Measurements from ENCODE around the gene RBM6.

RBM6 gene

DNA sequence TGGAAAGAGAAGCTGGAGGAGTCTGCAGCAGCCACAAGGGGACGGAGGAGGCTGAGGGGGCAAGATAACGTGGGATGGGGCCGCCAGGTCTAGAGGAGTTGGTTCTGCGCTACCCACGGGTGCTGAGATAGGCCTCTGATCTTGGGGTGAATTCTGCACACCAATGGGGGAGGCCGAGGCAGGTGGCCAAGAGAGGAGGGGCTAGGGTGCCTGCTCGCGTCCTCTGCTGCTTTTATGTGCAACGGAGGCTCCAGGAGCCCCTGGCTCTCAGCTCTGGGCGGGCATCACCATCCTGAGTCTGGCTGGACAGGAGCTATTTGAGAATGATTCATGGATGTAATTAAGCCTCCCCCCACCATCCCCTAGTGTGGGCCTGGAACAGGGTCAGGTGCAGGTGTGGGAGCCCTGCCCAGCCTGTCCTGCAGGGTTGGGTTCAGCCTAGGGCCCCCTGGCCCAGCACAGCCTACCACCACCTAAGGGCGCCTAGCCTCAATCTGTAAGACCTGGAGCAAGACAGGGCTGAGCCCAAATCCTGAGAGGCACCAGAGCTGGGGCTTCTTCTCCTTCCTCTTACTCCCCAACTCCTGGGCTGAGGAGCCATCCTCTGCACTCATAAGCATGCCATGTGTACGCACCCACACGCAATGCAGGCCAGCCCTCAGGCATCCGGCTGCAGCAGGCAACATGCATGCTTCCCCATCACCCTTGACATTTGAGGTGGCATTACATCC lies 182.9 kb downstream of the RBM6 start:
- no peak for DNase-seq
- in situ Hi-C loops (cut with MboI; ENCODE audit: low pct_unique_long_range_greater_than_20kb, low sequenced_read_pairs) = no loop called here

DNA sequence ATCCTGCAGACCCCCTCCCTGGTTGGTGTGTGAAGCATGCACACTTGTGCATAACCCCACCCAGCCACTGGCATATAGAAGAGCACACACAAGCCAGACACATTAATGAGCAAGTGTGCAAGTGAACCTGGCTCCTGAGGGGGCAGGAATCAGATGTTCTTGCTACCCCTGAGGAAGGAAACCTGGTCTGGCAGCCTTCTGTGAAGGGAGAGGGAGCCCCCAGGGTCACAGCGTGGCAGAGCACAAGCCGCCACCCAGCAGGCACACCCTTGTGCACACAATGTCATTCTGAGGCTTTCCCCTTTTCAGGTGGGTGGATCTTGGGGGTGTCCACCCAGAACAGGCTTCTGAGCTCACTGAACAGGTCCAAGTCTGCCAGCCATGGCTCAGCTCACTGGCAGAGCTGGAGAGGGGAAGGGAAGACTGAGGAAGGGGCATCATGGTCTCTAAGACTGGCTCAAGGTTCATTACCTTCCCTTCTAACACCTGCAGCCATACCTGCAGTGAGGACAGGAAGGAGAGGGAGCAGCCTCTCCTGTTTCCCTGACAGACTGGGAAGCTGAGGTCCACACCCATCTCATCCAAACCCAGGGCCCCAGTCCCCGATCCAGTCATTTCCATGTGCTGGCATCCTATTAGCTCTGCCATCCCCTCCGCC lies 183.6 kb downstream of the RBM6 start:
- no peak for DNase-seq
- in situ Hi-C loops (cut with MboI; ENCODE audit: low pct_unique_long_range_greater_than_20kb, low sequenced_read_pairs) = no loop called here

DNA sequence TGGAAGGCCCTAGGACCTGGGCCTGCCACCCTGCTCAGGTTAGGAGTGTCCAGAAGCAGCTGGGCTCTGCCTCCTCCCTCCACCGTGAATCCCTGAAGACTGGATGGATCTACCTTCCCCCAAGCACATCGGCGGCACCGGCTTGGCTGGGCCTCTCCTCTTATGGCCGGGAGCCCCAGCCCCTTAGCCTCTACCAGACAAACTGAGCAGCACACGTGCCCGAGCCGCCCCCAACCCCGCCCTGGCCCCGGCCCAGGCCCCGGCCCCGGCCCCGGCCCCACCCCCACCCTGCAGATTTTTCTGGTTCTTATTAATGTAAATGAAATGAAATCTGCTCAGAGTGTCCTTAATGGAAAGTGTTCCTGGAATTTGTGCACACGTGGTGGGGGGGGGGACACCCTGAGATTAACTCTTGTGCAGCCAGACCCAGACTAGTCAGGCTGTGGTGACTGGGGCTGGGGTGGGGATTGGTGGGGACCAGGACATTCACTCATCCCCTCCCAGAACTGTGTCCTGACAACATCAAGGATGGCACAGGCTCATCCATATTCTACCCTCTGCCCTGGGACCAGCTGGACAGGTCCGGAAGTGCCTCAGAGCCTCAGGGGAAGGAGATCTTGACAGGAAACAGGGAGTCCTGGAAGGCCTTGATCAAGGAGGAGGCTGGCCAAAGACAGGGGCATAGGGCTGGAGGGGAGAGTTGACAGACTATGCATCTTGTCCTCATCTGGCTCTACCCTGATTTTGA lies 184.3 kb downstream of the RBM6 start:
- in situ Hi-C loops (cut with MboI; ENCODE audit: low pct_unique_long_range_greater_than_20kb, low sequenced_read_pairs) = no loop called here

DNA sequence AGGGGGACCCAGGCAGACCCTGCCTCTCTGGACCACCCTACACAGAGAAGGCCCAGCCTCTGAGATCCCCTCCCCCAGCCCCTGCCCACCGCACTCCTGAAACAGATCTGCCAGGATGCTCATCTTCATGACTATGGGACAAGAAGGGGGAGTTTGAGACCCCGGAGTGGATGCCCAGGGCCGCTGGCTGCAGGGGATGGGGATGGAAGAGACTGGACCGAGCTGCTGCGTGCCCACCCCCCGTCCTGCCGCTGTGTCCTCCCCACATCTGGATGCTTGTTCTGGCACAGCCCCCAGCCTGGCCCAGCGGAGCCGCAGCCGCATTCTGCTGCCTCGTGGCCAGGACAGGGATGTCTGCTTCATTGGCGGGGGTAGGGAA lies 184.8 kb downstream of the RBM6 start:
- in situ Hi-C loops (cut with MboI; ENCODE audit: low pct_unique_long_range_greater_than_20kb, low sequenced_read_pairs) = no loop called here
- no peak for DNase-seq

More for the DNA sequence above, 184.3 kb downstream of the RBM6 start:
- no peak for DNase-seq

DNA sequence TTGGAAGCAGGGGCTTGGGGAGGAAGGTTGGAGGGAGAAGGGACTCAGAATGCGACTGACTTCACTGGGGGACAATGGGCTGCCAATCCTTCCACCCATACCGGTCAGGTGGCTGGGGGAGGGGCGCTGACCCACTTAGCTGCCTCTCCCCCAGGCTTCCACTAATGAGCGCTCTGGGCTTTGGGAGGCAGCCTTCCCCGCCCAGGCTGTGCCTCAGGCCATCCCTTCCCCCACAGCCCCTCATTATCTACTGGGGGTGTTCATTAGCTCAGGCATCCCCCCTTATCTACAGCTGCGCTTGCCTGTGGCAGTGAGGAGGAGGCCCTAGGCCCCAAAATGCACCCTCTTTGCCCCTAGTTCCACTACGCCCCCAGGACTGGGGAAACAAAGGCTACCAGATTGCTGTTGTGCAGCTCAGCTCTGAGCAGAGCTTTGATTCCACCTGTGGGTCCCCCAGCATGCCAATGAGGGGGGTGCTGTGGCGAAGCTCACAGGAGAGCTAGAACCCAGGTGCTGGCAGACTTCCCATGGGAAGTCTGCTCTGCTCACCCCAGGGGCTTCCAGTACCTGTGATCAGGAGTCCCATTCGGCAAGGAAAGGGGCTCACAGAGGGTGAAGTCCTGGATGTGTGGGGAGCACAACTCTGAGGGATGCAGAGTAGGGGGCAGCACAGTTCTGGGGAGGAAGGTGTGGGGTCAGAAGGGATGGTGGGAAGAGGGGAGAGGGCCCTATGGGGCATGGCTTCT lies 185.8 kb downstream of the RBM6 start:
- DNase-seq = no peak
- in situ Hi-C loops (cut with MboI; ENCODE audit: low pct_unique_long_range_greater_than_20kb, low sequenced_read_pairs) = no loop called here

DNA sequence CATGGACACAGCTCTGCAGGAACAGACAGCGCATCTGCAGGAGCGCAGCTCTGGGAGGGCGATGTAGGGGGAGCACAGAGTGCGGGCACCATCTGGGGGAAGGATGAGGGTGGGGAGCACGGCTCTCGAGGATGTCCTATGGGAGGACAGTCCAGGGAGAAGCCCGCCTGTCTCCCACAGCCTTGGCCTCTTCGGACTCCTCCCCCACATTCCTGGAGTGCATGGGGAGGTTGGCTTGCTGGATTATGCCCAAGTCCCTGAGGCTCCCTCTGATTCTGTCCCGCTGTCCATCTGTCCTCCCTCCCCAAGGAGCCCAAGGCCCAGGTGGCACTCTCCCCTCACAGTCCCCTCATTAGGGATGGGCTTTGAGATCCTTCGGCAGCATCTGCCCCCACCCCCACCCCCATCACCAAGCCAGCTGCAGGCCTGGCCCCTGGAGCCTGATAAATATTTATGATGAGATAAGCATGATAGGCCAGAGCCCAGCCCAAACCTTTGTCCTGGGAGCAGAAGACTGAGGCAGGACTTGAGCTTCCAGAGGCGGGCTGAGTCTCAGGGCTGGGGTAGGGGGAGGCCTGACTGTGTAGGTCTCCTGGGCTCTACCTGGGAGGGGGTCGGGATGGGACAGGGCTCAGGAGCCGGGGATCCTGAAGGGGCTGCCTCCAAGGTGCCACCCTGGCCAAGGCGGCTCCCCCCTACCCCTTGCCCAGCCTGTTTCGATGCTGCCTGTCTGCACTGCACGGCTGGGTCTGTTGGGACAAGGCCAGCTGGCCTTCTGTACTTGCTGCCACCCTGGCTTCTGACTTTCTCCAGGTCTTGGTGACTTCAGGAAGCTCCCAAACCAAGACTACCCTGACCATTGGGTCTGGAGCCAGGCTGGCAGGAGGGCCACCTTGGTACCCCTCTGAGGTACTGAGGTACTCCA lies 186.6 kb downstream of the RBM6 start:
- no peak for DNase-seq
- in situ Hi-C loops (cut with MboI; ENCODE audit: low pct_unique_long_range_greater_than_20kb, low sequenced_read_pairs) = no loop called here

Measured in KBM-7 (cell line).